Mesothelial cell of epicardium (in vitro differentiated cells): Measurements from ENCODE around the gene MBP. TPM values are rescaled to one million over a fixed set of nuclear protein-coding genes. Genes with fewer than 3 reads are reported as not detected.

Experiments used
- DNase-seq, 2 experiments: peaks; one replicate each; pipeline ENCODE4 v3.0.0; 2021; ENCODE audit warnings: low spot score in 2 of 2; ENCODE audit not compliant: unreplicated experiment in 2 of 2
- H3K27ac Mint-ChIP-seq: 2 replicates; pipeline ENCODE4 v1.8.0; 2021; ENCODE audit warnings: mixed read lengths
- H3K27me3 Mint-ChIP-seq: 2 replicates; pipeline ENCODE4 v1.8.0; 2021; ENCODE audit warnings: low read depth, mixed read lengths
- H3K36me3 Mint-ChIP-seq: 2 replicates; pipeline ENCODE4 v1.8.0; 2021; ENCODE audit warnings: mixed read lengths
- H3K4me1 Mint-ChIP-seq: 2 replicates; pipeline ENCODE4 v1.8.0; 2021; ENCODE audit warnings: mixed read lengths
- H3K4me3 Mint-ChIP-seq: 2 replicates; pipeline ENCODE4 v1.8.0; 2021; ENCODE audit warnings: mild to moderate bottlenecking, moderate library complexity, mixed read lengths
- H3K9me3 Mint-ChIP-seq: 2 replicates; pipeline ENCODE4 v1.8.0; 2021; ENCODE audit warnings: mixed read lengths
- CTCF ChIP-seq: fragments of 200-600 bp; sonication (generic); IDR thresholded peaks from one replicate; pipeline ENCODE4 v1.5.0; 2021; ENCODE audit warnings: antibody characterized with exemption; ENCODE audit not compliant: unreplicated experiment
- total RNA-seq: library from RNA; stranded (reverse); gene quantifications from 3 replicates; pipeline ENCODE4 v1.2.1, GENCODE V29; 2021

Gene MBP
- total RNA-seq, 1 donor from 2014 or later, result 20.8 TPM

GRCh38 chr18:77082316-77082955 is 50.1 kb downstream of the MBP start:
- H3K9me3 Mint-ChIP-seq, result peaks cover 6% of the 10 kb centered on the region
- H3K27me3 Mint-ChIP-seq, result peaks cover 12% of the 10 kb centered on the region
- DNase-seq, result no peak
- no peak overlapping the region for H3K4me3 Mint-ChIP-seq
- H3K4me1 Mint-ChIP-seq, result peaks cover 32% of the 10 kb centered on the region
- no peak overlapping the region for H3K27ac Mint-ChIP-seq
- TF ChIP-seq CTCF, result no peak
- no peaks in the 10 kb centered on the region for H3K36me3 Mint-ChIP-seq

- peaks cover 1% of the 10 kb centered on the region for H3K36me3 Mint-ChIP-seq
- peaks cover 6% of the 10 kb centered on the region for H3K9me3 Mint-ChIP-seq
- peaks cover 4% of the 10 kb centered on the region for H3K27me3 Mint-ChIP-seq
- no peak overlapping the region for H3K27ac Mint-ChIP-seq
- no peak for TF ChIP-seq CTCF
- peaks cover 21% of the 10 kb centered on the region for H3K4me1 Mint-ChIP-seq
- no peak for DNase-seq
- no peak overlapping the region for H3K4me3 Mint-ChIP-seq
Observed at GRCh38 chr18:77081390-77081778, 51.2 kb downstream of the MBP start.

- Mint-ChIP-seq H3K4me3 (no peak overlapping the region), H3K4me1 (peaks cover 12% of the 10 kb centered on the region), H3K27me3 (no peaks in the 10 kb centered on the region), H3K36me3 (peaks cover 1% of the 10 kb centered on the region), H3K27ac (no peak overlapping the region), H3K9me3 (peaks cover 6% of the 10 kb centered on the region)
- DNase-seq, result no peak
- no peak for TF ChIP-seq CTCF
Observed at GRCh38 chr18:77079954-77080682, 52.5 kb downstream of the MBP start.

GRCh38 chr18:77079088-77079487 is 53.5 kb downstream of the MBP start:
- no peaks in the 10 kb centered on the region for H3K27me3 Mint-ChIP-seq
- no peak for DNase-seq
- H3K9me3 Mint-ChIP-seq, result peaks cover 6% of the 10 kb centered on the region
- no peak overlapping the region for H3K4me3 Mint-ChIP-seq
- peaks cover 1% of the 10 kb centered on the region for H3K36me3 Mint-ChIP-seq
- peaks cover 8% of the 10 kb centered on the region for H3K4me1 Mint-ChIP-seq
- no peak overlapping the region for H3K27ac Mint-ChIP-seq
- TF ChIP-seq CTCF, result no peak

GRCh38 chr18:77078690-77079070 is 53.9 kb downstream of the MBP start:
- no peak overlapping the region for H3K4me3 Mint-ChIP-seq
- no peak for TF ChIP-seq CTCF
- no peak overlapping the region for H3K27ac Mint-ChIP-seq
- H3K4me1 Mint-ChIP-seq, result peaks cover 7% of the 10 kb centered on the region
- H3K36me3 Mint-ChIP-seq, result peaks cover 1% of the 10 kb centered on the region
- no peak for DNase-seq
- no peaks in the 10 kb centered on the region for H3K27me3 Mint-ChIP-seq
- peaks cover 6% of the 10 kb centered on the region for H3K9me3 Mint-ChIP-seq
